Hepatocyte (in vitro differentiated cells): Measurements from ENCODE around the gene IFT172. TPM values are rescaled to one million over a fixed set of nuclear protein-coding genes. Genes with fewer than 3 reads are reported as not detected.

Experiments
- DNase-seq: peaks from one replicate; pipeline ENCODE4 v3.0.0-alpha.2; 2016; ENCODE audit warnings: low spot score
- H2AFZ ChIP-seq: fragments of 200-600 bp; sonication (generic); 2 replicates; pipeline ENCODE4 v1.6.0; 2016; ENCODE audit warnings: antibody characterized with exemption, mild to moderate bottlenecking
- H3K27ac ChIP-seq: fragments of 200-600 bp; sonication (generic); 2 replicates; pipeline ENCODE4 v1.5.1; 2016; ENCODE audit warnings: mild to moderate bottlenecking
- H3K27me3 ChIP-seq: fragments of 200-600 bp; sonication (generic); 2 replicates; pipeline ENCODE4 v1.6.1; 2016
- H3K36me3 ChIP-seq: fragments of 200-600 bp; sonication (generic); replicated peaks from 2 replicates; pipeline ENCODE4 v1.5.1; 2016; ENCODE audit warnings: low read depth; ENCODE audit not compliant: insufficient read depth
- H3K4me1 ChIP-seq: fragments of 200-600 bp; sonication (generic); 2 replicates; pipeline ENCODE4 v1.5.1; 2016; ENCODE audit warnings: mild to moderate bottlenecking, moderate library complexity; ENCODE audit not compliant: insufficient read depth
- H3K4me2 ChIP-seq: fragments of 200-600 bp; sonication (generic); 2 replicates; pipeline ENCODE4 v1.6.0; 2016
- H3K4me3 ChIP-seq: fragments of 200-600 bp; sonication (generic); 2 replicates; pipeline ENCODE4 v1.5.1; 2016; ENCODE audit warnings: mild to moderate bottlenecking
- H3K79me2 ChIP-seq: fragments of 200-600 bp; sonication (generic); 2 replicates; pipeline ENCODE4 v1.6.0; 2017; ENCODE audit warnings: mild to moderate bottlenecking
- H3K9me2 ChIP-seq: fragments of 200-600 bp; sonication (generic); replicated peaks from 2 replicates; pipeline ENCODE4 v1.6.0; 2017; ENCODE audit warnings: mild to moderate bottlenecking; ENCODE audit not compliant: insufficient read depth
- H3K9me3 ChIP-seq: fragments of 200-600 bp; sonication (generic); 2 replicates; pipeline ENCODE4 v1.5.1; 2016; ENCODE audit warnings: low read depth, mild to moderate bottlenecking
- H4K20me1 ChIP-seq: fragments of 200-600 bp; sonication (generic); 2 replicates; pipeline ENCODE4 v1.6.0; 2016; ENCODE audit warnings: mild to moderate bottlenecking; ENCODE audit not compliant: insufficient read depth, poor library complexity, severe bottlenecking
- EZH2 ChIP-seq: fragments of 200-600 bp; sonication (generic); IDR thresholded peaks from 2 replicates; pipeline ENCODE4 v1.6.1; 2016; ENCODE audit warnings: antibody characterized with exemption, mild to moderate bottlenecking, borderline replicate concordance
- EZH2phosphoT487 ChIP-seq: fragments of 200-600 bp; sonication (generic); IDR thresholded peaks from one replicate; pipeline ENCODE4 v1.6.1; 2018; ENCODE audit warnings: antibody characterized with exemption, mild to moderate bottlenecking, low read depth, moderate library complexity; ENCODE audit not compliant: unreplicated experiment, severe bottlenecking
- WGBS: methylation state at CpG from one replicate; pipeline ENCODE4 v1.1.6; 2016; ENCODE audit warnings: low lambda C conversion rate; ENCODE audit errors: missing lambda C conversion rate; 5-methylcytosine and 5-hydroxymethylcytosine counted together
- polyA plus RNA-seq: library from polyadenylated mRNA; unstranded; fragments of >200 nt; fragmentation: Nextera tagmentation; extraction: Ambion mirVana; gene quantifications from 2 replicates; pipeline ENCODE4 v1.2.1, GENCODE V29; 2016
- total RNA-seq: library from RNA; depleted of rRNA; stranded (reverse); fragments of >200 nt; gene quantifications from 2 replicates; pipeline ENCODE4 v1.2.3, GENCODE V29; 2014
- TF ChIP-seq, protein P1 (sequence below): fragments of 200-600 bp; sonication (generic); IDR thresholded peaks from 2 replicates; pipeline ENCODE4 v1.5.1; 2016; ENCODE audit warnings: antibody characterized with exemption, mild to moderate bottlenecking; ENCODE audit not compliant: poor library complexity

IFT172 gene
- total and polyA plus RNA-seq, 2 experiments from 2014 or later = 13.0 to 13.3 TPM

DNA sequence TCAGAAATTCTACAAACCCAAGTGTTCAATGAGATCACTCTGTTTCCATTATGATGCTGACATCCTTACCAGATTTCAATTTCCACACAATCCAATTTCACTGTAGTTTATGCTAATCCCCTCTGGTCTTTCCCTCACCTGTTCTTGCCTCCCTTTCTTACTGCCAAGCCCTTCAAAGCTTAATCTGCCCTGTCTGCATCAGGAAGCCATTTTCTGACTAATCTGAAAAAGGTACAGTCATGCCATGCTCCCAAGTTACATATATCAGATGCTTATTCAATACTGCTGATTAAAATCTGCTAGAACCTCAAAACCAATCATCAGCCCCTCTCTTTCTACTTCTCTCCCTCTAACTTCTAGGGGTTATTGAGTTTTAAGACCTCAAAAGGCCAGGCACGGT, 38.4 kb downstream of the IFT172 start:
- Histone ChIP-seq H3K4me1 (no peaks in the 10 kb centered on the region), H4K20me1 (no peaks in the 10 kb centered on the region), H3K36me3 (no peaks in the 10 kb centered on the region), H3K27me3 (no peaks in the 10 kb centered on the region), H3K4me2 (no peak overlapping the region), H3K27ac (no peak overlapping the region), H3K79me2 (no peaks in the 10 kb centered on the region), H3K9me3 (no peaks in the 10 kb centered on the region), H3K9me2 (no peaks in the 10 kb centered on the region), H3K4me3 (no peak overlapping the region), H2AFZ (no peak overlapping the region)
- DNase-seq = no peak
- 100% methylated on average over 1 of the region's 1 CpG for WGBS
- TF ChIP-seq EZH2phosphoT487 = no peak
- no peak for TF ChIP-seq EZH2
- TF ChIP-seq, protein P1, sequence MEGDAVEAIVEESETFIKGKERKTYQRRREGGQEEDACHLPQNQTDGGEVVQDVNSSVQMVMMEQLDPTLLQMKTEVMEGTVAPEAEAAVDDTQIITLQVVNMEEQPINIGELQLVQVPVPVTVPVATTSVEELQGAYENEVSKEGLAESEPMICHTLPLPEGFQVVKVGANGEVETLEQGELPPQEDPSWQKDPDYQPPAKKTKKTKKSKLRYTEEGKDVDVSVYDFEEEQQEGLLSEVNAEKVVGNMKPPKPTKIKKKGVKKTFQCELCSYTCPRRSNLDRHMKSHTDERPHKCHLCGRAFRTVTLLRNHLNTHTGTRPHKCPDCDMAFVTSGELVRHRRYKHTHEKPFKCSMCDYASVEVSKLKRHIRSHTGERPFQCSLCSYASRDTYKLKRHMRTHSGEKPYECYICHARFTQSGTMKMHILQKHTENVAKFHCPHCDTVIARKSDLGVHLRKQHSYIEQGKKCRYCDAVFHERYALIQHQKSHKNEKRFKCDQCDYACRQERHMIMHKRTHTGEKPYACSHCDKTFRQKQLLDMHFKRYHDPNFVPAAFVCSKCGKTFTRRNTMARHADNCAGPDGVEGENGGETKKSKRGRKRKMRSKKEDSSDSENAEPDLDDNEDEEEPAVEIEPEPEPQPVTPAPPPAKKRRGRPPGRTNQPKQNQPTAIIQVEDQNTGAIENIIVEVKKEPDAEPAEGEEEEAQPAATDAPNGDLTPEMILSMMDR = no peak

DNA sequence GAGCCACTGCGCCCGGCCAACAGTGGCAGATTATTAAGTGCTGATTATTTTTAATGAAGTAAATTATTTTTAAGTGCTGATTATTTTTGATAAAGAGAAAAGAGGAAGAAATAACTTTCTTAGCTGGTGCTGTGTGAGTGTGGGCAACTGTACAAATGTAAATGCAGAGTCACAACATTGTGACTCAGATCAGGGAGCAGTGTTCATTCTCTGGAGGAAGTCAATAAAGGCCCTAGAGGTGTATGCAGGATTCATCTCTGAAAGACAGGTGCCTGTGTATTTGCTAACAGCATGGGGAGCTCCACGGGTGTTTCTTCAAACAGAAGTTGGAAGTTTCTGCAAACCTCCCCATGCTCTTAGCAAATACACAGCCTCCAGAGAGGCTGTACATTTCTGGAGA, 41.2 kb downstream of the IFT172 start:
- H4K20me1 ChIP-seq = no peaks in the 10 kb centered on the region
- H3K4me1 ChIP-seq = no peaks in the 10 kb centered on the region
- H3K79me2 ChIP-seq = no peaks in the 10 kb centered on the region
- no peaks in the 10 kb centered on the region for H3K9me2 ChIP-seq
- H3K4me3 ChIP-seq = no peak overlapping the region
- no peaks in the 10 kb centered on the region for H3K27me3 ChIP-seq
- no peaks in the 10 kb centered on the region for H3K36me3 ChIP-seq
- TF ChIP-seq EZH2 (no peak), EZH2phosphoT487 (no peak)
- TF ChIP-seq, protein P1 = no peak
- H3K27ac ChIP-seq = no peak overlapping the region
- 83% methylated on average over 3 of the region's 3 CpGs for WGBS
- no peak overlapping the region for H2AFZ ChIP-seq
- no peak for DNase-seq
- no peaks in the 10 kb centered on the region for H3K9me3 ChIP-seq
- no peak overlapping the region for H3K4me2 ChIP-seq

DNA sequence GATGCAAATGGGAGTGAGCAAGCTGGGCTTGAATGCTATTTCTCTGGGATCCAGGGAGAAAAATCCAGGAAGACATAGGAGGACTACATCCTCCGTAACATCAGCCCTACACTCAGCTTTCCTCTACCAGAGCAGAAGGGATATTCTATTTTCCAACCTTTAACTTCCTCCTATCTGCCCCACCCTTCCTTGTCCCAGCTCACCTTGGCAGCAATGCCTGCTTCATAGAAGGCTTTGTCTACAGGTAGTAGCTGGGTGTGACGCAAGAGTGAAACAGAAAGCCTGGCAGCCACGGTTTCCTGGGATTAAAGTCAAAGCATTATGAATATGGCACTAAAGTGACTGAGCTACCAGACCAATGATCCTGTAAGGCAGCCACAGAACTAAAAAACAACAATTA, 43.5 kb downstream of the IFT172 start:
- Histone ChIP-seq H3K4me1 (peaks cover 4% of the 10 kb centered on the region), H3K27me3 (no peaks in the 10 kb centered on the region), H3K36me3 (no peaks in the 10 kb centered on the region), H3K9me3 (no peaks in the 10 kb centered on the region), H4K20me1 (no peaks in the 10 kb centered on the region), H3K27ac (peak overlapping the region; percentile 80), H3K9me2 (no peaks in the 10 kb centered on the region), H2AFZ (no peak overlapping the region), H3K79me2 (no peaks in the 10 kb centered on the region), H3K4me3 (no peak overlapping the region), H3K4me2 (no peak overlapping the region)
- WGBS = 85% methylated on average over 3 of the region's 3 CpGs
- DNase-seq = peak; percentile 74
- TF ChIP-seq EZH2 (no peak), EZH2phosphoT487 (no peak)
- TF ChIP-seq, protein P1 = no peak

DNA sequence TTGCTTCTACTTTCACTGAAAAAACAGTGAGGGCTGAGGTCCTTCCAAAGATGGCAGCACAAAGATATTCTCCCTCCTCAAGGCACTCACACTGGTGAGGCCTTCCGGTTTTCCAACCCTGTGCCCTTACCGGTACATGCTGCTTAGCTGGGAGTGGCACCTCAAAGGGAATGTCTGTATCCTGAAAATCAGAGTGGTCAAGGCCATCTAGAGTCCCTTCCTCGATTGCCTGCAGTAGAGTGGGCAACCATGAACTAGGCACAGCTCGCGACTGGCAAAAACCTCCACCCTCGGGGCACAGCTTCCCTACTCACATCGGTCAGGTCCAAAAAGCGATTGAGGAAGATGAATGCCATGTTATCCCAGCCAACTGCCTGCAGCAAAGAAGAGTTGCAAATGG, 43.9 kb downstream of the IFT172 start:
- Histone ChIP-seq H3K79me2 (no peaks in the 10 kb centered on the region), H3K4me1 (peaks cover 4% of the 10 kb centered on the region), H3K36me3 (no peaks in the 10 kb centered on the region), H3K27me3 (no peaks in the 10 kb centered on the region), H3K9me2 (no peaks in the 10 kb centered on the region), H2AFZ (no peak overlapping the region), H3K4me2 (no peak overlapping the region), H3K4me3 (no peak overlapping the region), H4K20me1 (no peaks in the 10 kb centered on the region), H3K27ac (peak overlapping the region; percentile 80), H3K9me3 (no peaks in the 10 kb centered on the region)
- TF ChIP-seq EZH2phosphoT487 (no peak), EZH2 (no peak)
- TF ChIP-seq, protein P1 = no peak
- DNase-seq = no peak
- over 99% methylated on average over 8 of the region's 8 CpGs for WGBS
